ENCODE measurements around the gene APLN. TPM values are rescaled to one million over a fixed set of nuclear protein-coding genes. Genes with fewer than 3 reads are reported as not detected.

The APLN gene
- total RNA-seq, 1 donor from 2014 or later, result under 0.01 TPM

- Histone ChIP-seq H3K36me3 (ENCODE audit: control insufficient read depth, insufficient read depth, low read length) (no peaks in the 10 kb centered on the region), H3K27me3 (ENCODE audit: control insufficient read depth, insufficient read depth, low read length) (no peaks in the 10 kb centered on the region), H3K4me3 (ENCODE audit: low read depth, low read length) (no peak overlapping the region)
- no peak for TF ChIP-seq CTCF (IDR thresholded peaks at IDR 0.05; ENCODE audit: insufficient read depth, low read length, severe bottlenecking)
- DNase-seq (ENCODE audit: low read depth) (no peak), FAIRE-seq (no peak)
Observed at GRCh38 chrX:129661369-129661768, 6.6 kb upstream of the APLN start.

GRCh38 chrX:129659861-129660260 lies 5.1 kb upstream of the APLN start:
- Histone ChIP-seq H3K36me3 (ENCODE audit: control insufficient read depth, insufficient read depth, low read length) (no peaks in the 10 kb centered on the region), H3K27me3 (ENCODE audit: control insufficient read depth, insufficient read depth, low read length) (no peaks in the 10 kb centered on the region), H3K4me3 (ENCODE audit: low read depth, low read length) (no peak overlapping the region)
- DNase-seq (ENCODE audit: low read depth) (no peak), FAIRE-seq (no peak)
- no peak for TF ChIP-seq CTCF (IDR thresholded peaks at IDR 0.05; ENCODE audit: insufficient read depth, low read length, severe bottlenecking)

GRCh38 chrX:129659141-129659540 lies 4.4 kb upstream of the APLN start:
- Histone ChIP-seq H3K36me3 (ENCODE audit: control insufficient read depth, insufficient read depth, low read length) (no peaks in the 10 kb centered on the region), H3K27me3 (ENCODE audit: control insufficient read depth, insufficient read depth, low read length) (no peaks in the 10 kb centered on the region), H3K4me3 (ENCODE audit: low read depth, low read length) (no peak overlapping the region)
- TF ChIP-seq CTCF (IDR thresholded peaks at IDR 0.05; ENCODE audit: insufficient read depth, low read length, severe bottlenecking), result no peak
- DNase-seq (ENCODE audit: low read depth) (no peak), FAIRE-seq (peak; percentile 55)

GRCh38 chrX:129658429-129658828 lies 3.7 kb upstream of the APLN start:
- Histone ChIP-seq H3K4me3 (ENCODE audit: low read depth, low read length) (no peak overlapping the region), H3K36me3 (ENCODE audit: control insufficient read depth, insufficient read depth, low read length) (no peaks in the 10 kb centered on the region), H3K27me3 (ENCODE audit: control insufficient read depth, insufficient read depth, low read length) (no peaks in the 10 kb centered on the region)
- DNase-seq (ENCODE audit: low read depth) (no peak), FAIRE-seq (no peak)
- TF ChIP-seq CTCF (IDR thresholded peaks at IDR 0.05; ENCODE audit: insufficient read depth, low read length, severe bottlenecking), result no peak

GRCh38 chrX:129655547-129656249 lies 942 bp upstream of the APLN start:
- Histone ChIP-seq H3K27me3 (ENCODE audit: control insufficient read depth, insufficient read depth, low read length) (no peaks in the 10 kb centered on the region), H3K4me3 (ENCODE audit: low read depth, low read length) (no peak overlapping the region), H3K36me3 (ENCODE audit: control insufficient read depth, insufficient read depth, low read length) (no peaks in the 10 kb centered on the region)
- TF ChIP-seq CTCF (IDR thresholded peaks at IDR 0.05; ENCODE audit: insufficient read depth, low read length, severe bottlenecking), result no peak
- no peak for FAIRE-seq
- no peak for DNase-seq (ENCODE audit: low read depth)

Measured in bronchial epithelial cell (primary cell).